Right atrium auricular region (tissue), 2 donors: ENCODE measurements around the gene PRPF19. TPM values are rescaled to one million over a fixed set of nuclear protein-coding genes. Genes with fewer than 3 reads are reported as not detected.

Experiments used
- DNase-seq: peaks from one replicate; pipeline ENCODE4 v3.0.0-alpha.2; 2019; ENCODE audit warnings: low spot score
- H3K27ac ChIP-seq, 2 donors: fragments of 200-600 bp; sonication (generic); 1 replicate in 1 of 2; 2 replicates in 1 of 2; pipeline ENCODE4 v1.5.1; 2016 to 2019
- H3K27me3 ChIP-seq, 2 donors: fragments of 200-600 bp; sonication (generic); one replicate each; pipeline versions ENCODE4 v1.5.1 to v1.6.0; 2017 to 2019
- H3K36me3 ChIP-seq: fragments of 200-600 bp; sonication (generic); one replicate; pipeline ENCODE4 v1.5.1; 2016
- H3K4me1 ChIP-seq, 2 donors: fragments of 200-600 bp; sonication (generic); one replicate each; pipeline versions ENCODE4 v1.5.1 to v1.6.0; 2017 to 2019
- H3K4me3 ChIP-seq, 2 donors: fragments of 200-600 bp; sonication (generic); 1 replicate in 1 of 2; 2 replicates in 1 of 2; pipeline ENCODE4 v1.5.1; 2017 to 2019; ENCODE audit warnings: mild to moderate bottlenecking in 1 of 2, moderate library complexity in 1 of 2
- H3K9me3 ChIP-seq, 2 donors: fragments of 200-600 bp; sonication (generic); one replicate each; pipeline ENCODE4 v1.5.1; 2019
- CTCF ChIP-seq, 2 donors: fragments of 200-600 bp; sonication (generic); IDR thresholded peaks; one replicate each; pipeline ENCODE4 v1.5.1; 2019; ENCODE audit warnings: antibody characterized with exemption in 2 of 2
- total RNA-seq, 2 donors: library from RNA; depleted of rRNA; stranded (reverse); fragments of >200 nt; gene quantifications; one replicate each; pipeline ENCODE4 v1.1.0, GENCODE V29; 2016

The PRPF19 gene
- total RNA-seq, 2 donors from 2014 or later: 20.3 to 46.2 TPM

- H3K27me3 ChIP-seq: no peaks in the 10 kb centered on the region
- no peak for DNase-seq
- no peaks in the 10 kb centered on the region for H3K36me3 ChIP-seq
- no peaks in the 10 kb centered on the region for H3K4me1 ChIP-seq
- no peak overlapping the region for H3K27ac ChIP-seq
- no peak for TF ChIP-seq CTCF (IDR thresholded peaks at IDR 0.05)
- no peaks in the 10 kb centered on the region for H3K9me3 ChIP-seq
- H3K4me3 ChIP-seq: no peak overlapping the region
Observed at GRCh38 chr11:60858731-60859464, 47.5 kb downstream of the PRPF19 start.

GRCh38 chr11:60858236-60858635 lies 48.1 kb downstream of the PRPF19 start:
- DNase-seq: no peak
- no peak for TF ChIP-seq CTCF (IDR thresholded peaks at IDR 0.05)
- H3K27ac ChIP-seq: no peak overlapping the region

GRCh38 chr11:60857378-60858232 lies 48.8 kb downstream of the PRPF19 start:
- Histone ChIP-seq H3K9me3 (no peaks in the 10 kb centered on the region), H3K27me3 (no peaks in the 10 kb centered on the region), H3K4me3 (no peak overlapping the region), H3K4me1 (no peaks in the 10 kb centered on the region), H3K36me3 (no peaks in the 10 kb centered on the region), H3K27ac (no peak overlapping the region)
- no peak for DNase-seq
- TF ChIP-seq CTCF (IDR thresholded peaks at IDR 0.05): no peak

More at GRCh38 chr11:60858236-60858635, 48.1 kb downstream of the PRPF19 start:
- Histone ChIP-seq H3K4me3 (no peak overlapping the region), H3K36me3 (no peaks in the 10 kb centered on the region), H3K9me3 (no peaks in the 10 kb centered on the region), H3K27me3 (no peaks in the 10 kb centered on the region), H3K4me1 (no peaks in the 10 kb centered on the region)

GRCh38 chr11:60855726-60856633 lies 50.4 kb downstream of the PRPF19 start, which contains the start of gene PTGDR2:
Gene PTGDR2 (minus strand): TSS chr11:60855950. CDS start chr11:60853722, 2,228 bp downstream.
- Histone ChIP-seq H3K27me3 (no peaks in the 10 kb centered on the region), H3K4me3 (no peak within 1 kb of the TSS), H3K9me3 (no peaks in the 10 kb centered on the region), H3K27ac (no peak within 1 kb of the TSS), H3K36me3 (peaks cover 7% of the 10 kb centered on the region), H3K4me1 (no peaks in the 10 kb centered on the region)
- no peak for DNase-seq
- TF ChIP-seq CTCF (IDR thresholded peaks at IDR 0.05): no peak
